Stomach smooth muscle (tissue), 2 donors: ENCODE data around the gene KLF1.
A peak's percentile ranks its signal among the peaks of the same experiment; 100 is the strongest.

Source experiments
- H3K27ac ChIP-seq: one replicate; pipeline ENCODE4 v1.7.0; 2013; ENCODE audit warnings: mild to moderate bottlenecking, low read length, inconsistent platforms
- H3K27me3 ChIP-seq, 2 donors: one replicate each; pipeline ENCODE4 v1.7.0; 2013; ENCODE audit warnings: low read length in 2 of 2; ENCODE audit not compliant: insufficient read depth in 2 of 2, control insufficient read depth in 1 of 2
- H3K36me3 ChIP-seq, 2 donors: one replicate each; pipeline ENCODE4 v1.7.0; 2013; ENCODE audit warnings: low read length in 2 of 2; ENCODE audit not compliant: control insufficient read depth in 2 of 2, insufficient read depth in 2 of 2
- H3K4me1 ChIP-seq: one replicate; pipeline ENCODE4 v1.7.0; 2013; ENCODE audit warnings: low read length; ENCODE audit not compliant: control insufficient read depth, insufficient read depth
- H3K4me3 ChIP-seq, 2 donors: one replicate each; pipeline ENCODE4 v1.7.0; 2013; ENCODE audit warnings: low read length in 2 of 2
- H3K9ac ChIP-seq, 2 donors: one replicate each; pipeline ENCODE4 v1.7.0; 2013; ENCODE audit warnings: low read length in 2 of 2, mild to moderate bottlenecking in 1 of 2
- H3K9me3 ChIP-seq, 2 donors: one replicate each; pipeline ENCODE4 v1.7.0; 2013; ENCODE audit warnings: low read length in 2 of 2; ENCODE audit not compliant: control insufficient read depth in 2 of 2
- donor health status: healthy.
- donor health status: Pancreatic carcinoma.

KLF1 gene

DNA sequence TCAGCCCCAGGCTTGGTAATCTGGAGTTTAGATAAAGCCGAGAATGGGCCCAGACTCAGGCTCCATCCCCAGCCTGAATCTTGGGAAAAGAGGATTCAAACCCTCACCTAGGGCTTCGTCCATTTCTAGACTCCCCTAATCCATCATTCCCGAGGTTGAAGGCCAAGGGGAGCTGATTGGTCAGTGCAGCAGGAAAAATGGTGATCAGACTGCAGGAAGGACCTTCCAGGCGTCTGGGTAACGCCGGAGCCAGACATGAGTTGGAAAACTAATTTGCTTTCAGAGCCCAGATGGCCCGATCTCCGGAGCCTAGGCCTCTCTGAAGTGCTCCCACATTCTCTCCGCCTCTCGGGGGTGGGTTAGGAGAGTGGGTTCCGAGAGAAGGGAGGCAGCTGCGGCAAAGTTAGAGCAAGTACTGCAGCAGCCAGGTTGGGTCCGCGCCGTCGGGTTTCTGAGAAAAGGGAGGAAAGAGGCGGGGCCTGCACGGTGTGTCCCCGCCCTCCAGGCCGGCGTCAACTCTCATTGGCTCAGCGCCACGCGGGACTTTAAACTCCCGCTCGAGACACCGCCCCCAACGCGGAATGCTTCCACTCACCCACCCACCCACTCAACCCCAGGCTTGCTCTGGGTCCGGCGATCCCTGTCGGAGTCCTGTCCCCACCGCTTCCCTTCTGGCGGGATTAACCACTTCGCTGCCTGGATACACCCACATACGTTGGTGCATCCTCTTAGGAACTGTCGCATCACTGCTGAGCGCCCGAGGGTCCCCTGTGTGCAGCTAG, 51.8 kb downstream of the KLF1 start:
- H3K27ac ChIP-seq: no peak overlapping the region
- no peaks in the 10 kb centered on the region for H3K9me3 ChIP-seq
- H3K36me3 ChIP-seq: no peaks in the 10 kb centered on the region
- peaks cover 79 to 91% of the 10 kb centered on the region in 2 donors for H3K27me3 ChIP-seq
- no peak overlapping the region for H3K4me3 ChIP-seq
- H3K9ac ChIP-seq: no peak overlapping the region
- peaks cover 19% of the 10 kb centered on the region for H3K4me1 ChIP-seq

DNA sequence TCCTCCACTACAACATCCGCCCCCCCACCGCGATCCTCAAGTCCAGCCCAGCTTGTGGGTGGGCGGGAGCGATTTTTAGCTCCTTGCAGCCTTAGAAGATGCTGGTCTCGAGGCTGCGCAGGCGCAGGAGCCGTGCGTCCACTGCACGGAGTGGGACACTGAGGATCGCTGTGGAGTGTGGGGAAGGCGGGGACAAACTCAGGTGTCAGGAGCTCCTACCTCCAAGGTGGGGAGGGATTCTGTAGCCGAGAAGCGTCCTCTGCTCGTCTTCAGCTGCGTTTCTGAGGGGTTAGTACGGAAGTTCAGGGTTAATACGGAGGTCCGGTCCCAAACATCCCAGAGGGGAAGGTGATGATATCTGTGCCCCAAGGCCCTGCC, 52.4 kb downstream of the KLF1 start, which contains the start of gene RTBDN:
TSS of gene RTBDN (minus strand) at position 14 of the 378 bp plus-strand sequence. CDS start 4,600 bp downstream, outside the sequence.
- Histone ChIP-seq H3K4me3 (peak within 1 kb of the TSS in 1 of 2 donors; percentile 44), H3K27me3 (peaks cover 80 to 92% of the 10 kb centered on the region in 2 donors), H3K9me3 (no peaks in the 10 kb centered on the region), H3K27ac (no peak within 1 kb of the TSS), H3K36me3 (no peaks in the 10 kb centered on the region), H3K4me1 (peaks cover 19% of the 10 kb centered on the region), H3K9ac (no peak within 1 kb of the TSS)
